GM18858 (cell line): Measurements from ENCODE around the gene REV3L.
A peak's percentile ranks its signal among the peaks of the same experiment; 100 is the strongest.

Source experiments
- ATAC-seq: cut with Tn5 transposase; IDR thresholded peaks from one replicate; pipeline ENCODE4 v1.9.1; 2021; ENCODE audit not compliant: unreplicated experiment

Gene REV3L

DNA sequence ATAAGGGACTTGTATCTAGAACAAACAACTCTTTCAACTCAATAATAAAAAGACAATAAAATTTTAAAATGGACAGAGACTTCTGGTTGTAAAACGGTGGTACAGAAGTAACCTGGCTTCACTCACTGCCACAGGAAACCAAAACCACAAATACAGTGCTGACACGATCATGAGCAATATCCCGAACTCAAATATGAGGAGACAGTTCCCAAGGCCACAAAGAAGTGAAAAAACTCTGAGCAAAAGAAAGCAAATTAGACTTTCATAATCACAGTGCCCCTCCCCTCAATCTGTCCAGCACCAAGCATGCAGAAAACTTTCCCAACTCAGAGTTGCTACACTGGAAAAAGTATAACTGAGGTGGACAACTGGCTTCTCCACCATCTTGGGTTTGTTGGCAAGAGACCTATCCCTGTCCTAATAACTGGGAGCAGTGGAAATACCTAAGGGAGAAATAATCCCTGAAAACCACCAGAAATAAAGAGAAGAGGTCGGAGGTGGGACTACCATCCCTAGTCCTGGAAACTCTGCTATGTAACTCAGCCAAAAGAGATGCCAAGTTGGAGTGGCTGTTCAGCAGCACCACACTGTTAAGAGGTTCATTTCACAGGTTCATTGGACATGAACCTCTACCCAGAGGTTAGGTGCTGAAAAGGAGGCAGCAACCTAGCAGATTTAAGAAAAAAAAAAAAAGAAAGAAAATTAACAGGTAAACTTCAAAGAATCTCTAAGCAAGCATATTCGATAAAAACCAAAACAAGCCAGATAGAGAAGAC is 55.5 kb downstream of the REV3L start:
- peak; percentile 74 for ATAC-seq

DNA sequence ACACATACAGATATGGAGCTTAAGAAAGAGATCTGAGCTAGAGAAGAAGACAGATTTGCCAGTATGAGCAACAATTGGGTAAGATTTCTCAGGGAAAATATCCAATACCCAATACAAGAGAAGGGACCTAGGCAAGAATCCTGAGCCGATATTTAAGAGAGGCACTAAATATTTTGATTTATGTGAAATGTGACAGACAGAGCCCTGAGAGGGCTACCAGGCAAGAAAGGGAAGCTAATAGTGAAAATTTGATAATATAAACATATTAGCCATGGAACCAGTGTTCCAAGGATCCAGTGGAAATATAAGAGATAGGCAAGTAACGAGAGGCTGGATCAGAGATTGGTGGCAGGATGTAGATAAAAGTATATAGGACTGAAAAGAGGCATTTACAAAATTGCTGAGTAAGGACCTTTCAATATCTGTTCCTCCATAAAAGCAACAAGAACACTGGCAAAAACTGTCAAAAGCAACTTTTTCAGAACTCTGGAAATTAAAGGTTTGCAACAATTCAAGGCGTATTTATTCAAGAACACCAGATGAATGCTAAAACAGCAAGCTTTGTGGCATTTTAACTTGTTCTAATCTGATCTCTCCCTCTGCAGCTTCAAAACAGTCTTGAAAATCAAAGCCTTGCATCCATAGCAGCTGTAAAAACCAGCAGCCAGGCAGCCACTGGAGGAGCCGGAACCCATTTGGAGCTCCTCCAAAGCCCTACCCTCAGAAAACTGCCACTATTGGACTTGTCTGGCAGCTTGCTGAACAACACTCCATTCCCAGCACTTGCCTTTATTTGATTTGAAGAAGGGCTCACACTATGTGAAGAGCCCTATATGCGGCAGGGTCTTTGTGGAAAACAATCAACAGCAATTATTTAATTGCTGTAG is 58.8 kb downstream of the REV3L start:
- no peak for ATAC-seq

DNA sequence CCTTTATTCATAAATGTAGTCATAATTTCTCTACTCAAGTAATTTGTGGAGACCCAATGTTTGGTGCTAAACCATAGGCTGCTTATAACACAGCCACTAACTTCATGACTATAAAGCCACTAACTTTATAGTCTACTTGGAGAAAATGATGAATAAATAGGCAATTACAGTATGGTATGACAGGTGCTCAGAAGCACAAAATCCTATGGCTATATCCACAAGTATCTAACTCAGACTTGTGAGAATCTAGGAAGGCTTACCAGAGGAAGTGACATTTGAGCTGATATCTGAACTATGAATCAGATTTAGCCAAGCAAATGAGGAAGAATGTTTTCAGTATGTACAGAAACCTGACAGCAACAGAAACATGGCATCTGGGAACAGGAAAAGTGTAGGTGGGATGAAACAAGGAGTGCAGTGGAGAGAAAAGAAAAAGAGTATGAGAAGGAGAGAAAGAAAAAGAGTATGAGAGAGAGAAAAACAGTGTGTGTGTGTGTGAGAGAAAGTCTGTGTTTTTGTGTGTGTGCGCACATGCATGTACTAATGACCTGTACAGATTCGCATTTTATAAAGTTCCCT is 59.9 kb downstream of the REV3L start:
- no peak for ATAC-seq

DNA sequence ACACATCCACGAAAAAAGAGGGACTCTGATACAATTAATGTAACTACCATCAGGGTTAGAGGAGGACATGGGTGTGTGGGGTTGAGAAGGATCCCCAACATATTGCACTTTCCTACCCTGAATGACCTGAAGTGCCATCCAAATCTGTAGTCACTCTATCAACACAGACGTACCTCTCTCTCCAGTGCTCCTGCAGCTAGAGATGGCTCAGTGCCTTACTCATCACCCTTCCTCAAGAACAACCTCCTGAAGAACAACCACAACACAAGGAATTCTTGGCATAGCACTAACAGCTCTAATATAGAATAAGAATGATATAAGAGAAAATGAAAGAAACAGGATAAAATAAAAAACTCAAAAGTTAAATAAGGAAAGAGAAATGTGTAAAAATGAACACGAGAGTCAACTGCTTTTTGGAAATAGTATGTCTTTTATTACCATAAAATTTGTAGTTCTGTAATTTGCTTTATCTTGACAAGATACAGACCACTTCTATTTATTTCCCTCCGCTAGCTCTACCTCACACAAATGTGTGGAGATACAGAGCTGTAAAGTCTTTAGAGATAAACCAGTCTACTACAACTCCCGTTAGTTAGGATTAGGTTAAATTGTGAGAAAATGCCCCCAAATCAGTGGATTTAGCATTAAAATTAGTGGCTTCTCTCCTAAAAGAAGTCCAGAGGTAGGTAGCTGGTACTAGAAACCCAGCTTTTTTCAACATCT is 63.9 kb downstream of the REV3L start:
- ATAC-seq, result no peak

DNA sequence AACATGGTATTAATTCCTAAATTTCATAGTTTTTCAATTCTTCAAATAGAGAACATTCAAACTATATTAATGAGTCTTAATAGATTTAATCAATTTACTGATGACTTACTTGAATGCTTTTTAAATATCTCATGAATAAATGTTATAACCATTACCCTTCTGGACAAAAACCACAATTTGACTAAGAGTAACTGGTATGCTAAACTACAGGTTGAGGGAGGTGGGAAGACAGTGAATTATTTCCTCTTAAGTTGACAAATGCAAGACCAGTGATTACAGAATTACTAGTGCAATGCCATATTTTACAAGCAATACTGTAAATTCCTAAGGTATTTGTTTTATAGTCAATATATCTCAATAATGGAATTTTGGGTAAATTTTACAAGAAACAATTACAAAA is 65.1 kb downstream of the REV3L start:
- no peak for ATAC-seq

DNA sequence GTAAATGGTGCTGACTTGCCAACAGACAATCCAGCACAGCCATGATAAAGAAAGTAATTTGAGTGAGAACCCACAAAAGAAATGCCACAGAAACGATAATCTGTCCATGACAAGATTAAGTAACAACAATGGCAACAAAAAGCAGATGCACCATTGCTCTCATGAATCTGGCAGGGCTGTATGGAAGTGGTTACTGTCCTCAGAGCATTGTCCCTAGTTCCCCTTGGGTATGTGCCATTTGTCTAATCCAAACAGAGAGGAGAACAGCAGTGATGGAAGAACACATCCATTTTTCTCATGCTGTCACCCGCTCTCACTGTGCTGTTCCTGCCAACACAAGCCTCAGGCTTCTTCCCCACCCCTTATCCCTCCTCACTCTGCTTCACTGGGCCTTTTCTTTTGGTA is 65.8 kb downstream of the REV3L start:
- no peak for ATAC-seq

DNA sequence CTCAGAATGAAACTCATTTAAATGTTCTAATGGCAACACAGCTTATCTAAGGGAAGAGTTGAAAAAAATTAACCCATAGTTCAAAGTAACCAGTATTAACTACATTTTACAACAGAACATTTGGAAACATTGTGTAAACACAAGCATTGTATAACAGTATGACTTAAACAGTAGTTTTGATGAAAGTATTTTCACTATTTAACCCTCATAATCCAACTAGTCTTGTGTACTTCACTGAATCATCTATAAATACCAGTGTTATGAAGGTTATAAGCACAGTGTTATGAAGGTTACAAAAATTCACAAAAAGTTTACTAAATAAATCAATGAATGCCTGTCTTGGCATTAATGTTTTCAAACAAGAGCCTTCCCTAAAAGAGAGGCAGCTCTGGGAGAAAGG is 66.5 kb downstream of the REV3L start:
- ATAC-seq, result no peak

DNA sequence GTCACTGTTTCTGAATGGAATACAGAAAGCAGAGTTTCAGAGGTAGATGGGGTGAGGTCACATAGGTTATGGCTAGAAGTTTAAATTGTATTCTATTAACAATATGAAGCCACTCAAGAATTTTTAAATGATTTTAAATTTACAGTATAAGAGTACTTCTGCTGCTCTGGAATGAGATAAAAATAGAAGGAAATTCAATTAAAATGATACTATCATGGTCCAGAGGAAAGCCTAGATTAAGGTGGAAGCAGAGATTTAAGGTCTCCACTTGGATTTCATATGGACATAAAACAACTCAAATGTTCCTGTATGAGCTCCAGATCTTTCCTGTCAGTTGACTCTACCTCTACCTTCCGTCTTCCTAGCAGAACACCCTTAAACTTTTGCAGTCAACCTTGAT is 68.6 kb downstream of the REV3L start:
- ATAC-seq, result no peak

DNA sequence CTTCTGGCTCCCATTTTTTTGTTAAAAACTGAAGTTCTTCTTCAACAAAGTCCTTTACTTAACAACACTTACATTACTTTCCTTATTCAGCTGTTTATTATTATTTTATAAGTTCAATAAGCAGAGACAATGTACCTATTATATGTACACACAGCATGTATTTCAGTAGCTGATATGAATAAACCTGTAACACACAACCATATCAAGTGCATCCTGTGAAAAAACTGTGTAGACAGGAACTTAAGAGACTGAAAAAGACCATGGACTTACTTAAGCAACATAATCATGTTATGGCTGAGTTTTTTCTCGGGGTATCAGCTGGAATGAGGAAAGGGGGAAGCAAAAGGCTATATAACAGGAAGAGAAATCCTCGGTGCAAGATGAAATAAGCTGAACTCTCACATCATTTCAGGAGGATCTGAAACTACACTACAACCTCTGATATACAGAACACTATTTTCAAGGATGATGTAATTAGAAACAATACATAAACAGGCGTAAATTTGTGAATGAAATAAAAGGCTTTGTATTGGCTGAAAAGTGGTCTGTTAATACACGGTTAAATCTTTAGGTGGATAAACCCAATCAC is 70.9 kb downstream of the REV3L start:
- peak; percentile 59 for ATAC-seq

DNA sequence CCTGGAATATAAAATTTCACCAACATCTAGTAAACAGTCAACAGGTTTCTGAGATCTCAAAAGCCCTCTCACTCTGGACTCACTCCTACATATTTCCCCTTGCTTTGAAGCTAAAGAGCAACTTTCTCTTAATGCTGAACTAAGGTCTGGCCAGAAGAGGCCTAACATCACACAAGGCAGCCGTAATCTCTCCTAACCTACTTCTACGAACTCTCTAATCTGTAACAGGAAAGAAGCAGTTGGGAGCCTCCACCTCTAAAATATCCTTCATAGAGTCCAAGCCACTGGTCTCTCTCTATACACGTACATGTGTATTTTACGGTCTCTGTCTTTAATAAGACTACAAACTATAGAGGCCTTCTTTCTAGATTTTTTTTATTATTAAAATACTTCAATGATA is 72.0 kb downstream of the REV3L start:
- no peak for ATAC-seq

DNA sequence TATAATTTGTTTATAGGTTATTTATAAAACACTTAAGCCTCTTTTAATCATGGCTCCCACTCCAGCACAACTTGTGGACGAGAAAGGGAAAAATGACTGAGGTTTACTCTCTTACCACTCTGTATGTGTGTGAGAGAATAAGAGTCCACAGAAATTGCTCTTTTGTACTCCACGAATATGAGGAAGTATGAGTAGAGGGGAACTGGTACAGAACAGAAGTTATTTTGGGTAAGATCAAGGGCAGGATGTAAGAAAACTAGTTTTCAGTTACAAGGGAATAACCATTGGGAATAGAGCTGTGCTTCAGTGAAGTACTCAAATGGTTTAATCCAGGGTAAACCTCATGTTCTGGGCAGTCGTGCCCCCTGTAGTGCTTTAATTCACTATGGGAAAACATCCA is 72.6 kb downstream of the REV3L start:
- no peak for ATAC-seq

DNA sequence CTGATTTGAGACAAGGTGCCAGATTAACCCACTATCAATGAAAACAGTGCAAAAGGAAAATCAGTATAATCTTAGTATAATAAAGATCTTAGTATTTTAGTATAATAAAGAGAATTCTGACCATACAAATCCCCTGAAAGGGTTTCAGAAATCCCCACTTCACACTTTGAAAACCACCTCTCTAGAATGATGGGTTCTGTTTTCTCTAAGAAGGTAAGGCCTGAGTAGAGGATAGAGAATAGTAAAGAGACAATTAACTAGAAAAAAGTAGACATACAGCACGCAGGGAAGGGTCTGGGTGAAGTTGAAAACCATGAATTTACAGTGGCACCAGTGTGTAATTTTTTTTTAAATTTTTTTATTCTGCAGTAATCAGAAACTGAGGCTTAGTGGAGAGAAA is 73.6 kb downstream of the REV3L start:
- no peak for ATAC-seq

DNA sequence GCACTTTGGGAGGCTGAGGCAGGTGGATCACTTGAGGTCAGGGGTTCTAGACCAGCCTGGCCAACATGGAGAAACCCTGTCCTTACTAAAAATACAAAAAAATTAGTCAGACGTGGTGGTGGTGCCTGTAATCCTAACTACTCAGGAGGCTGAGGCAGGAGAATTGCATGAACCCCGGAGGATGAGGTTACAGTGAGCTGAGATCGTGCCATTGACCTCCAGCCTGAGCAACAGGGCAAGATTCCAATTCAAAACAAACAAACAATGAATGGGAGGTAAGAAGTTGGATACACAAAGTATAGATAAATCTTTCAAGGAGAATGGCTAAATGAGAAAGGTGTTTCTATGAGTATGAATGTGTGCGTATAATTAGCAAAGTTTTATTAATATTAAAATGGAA is 75.3 kb downstream of the REV3L start:
- ATAC-seq, result no peak

DNA sequence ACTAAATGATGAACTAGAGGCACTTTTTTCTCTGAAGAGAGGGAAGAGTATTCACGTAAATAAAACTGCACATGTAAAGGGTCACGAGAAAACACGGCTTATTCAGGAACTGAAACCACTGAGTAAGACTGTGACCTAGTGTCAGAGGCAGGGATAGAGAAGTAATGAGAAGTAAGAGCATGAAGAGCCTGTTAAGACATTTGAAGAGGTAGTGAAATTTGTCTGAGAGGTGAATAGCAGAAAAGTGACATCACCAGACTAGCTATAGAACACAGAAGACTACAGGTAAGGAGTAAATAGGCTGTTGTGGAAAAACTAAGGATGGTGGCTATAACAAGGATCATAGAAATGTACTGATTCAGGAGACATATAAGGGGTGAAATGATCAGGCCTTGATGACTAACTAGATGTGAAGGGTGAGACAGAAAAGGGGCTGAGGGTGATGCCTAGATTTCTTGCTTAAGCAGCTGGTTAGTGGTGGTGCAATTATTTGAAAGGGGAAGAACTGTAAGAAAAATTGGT is 76.8 kb downstream of the REV3L start:
- peak; percentile 99 for ATAC-seq

DNA sequence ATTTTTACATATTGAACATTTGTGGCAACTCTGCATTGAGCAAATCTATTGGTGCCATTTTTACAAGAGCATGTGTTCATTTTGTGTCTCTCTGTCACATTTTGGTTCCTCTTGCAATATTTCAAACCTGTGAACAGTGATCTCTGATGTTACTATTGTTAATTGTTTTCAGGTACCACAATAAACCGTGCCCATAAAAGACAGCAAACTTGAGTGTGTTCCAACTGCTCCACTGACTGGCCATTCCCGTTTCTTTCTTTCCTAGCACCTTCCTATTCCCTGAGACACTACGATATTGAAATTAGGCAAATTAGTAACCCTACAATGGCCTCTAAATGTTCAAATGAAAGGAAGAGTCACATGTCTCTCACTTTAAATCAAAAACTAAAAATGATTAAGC is 79.6 kb downstream of the REV3L start:
- no peak for ATAC-seq

DNA sequence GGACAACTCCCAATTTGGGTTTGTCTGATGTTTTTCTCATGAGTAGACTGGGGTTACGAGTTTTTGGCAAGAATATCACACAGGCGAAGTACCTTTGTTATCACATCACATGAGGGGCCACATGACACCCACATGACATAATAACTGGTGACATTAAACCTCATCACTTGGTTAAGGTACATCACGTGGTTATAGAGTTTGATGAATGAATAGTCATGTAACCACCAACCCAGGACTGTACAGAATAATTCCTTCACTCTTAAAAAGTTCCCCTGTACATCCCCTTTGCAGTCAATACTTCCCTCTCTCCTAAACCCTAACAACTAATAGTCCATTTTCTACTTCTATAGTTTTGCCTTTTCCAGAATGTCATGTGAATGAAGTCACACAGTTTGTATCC is 83.4 kb downstream of the REV3L start:
- no peak for ATAC-seq

DNA sequence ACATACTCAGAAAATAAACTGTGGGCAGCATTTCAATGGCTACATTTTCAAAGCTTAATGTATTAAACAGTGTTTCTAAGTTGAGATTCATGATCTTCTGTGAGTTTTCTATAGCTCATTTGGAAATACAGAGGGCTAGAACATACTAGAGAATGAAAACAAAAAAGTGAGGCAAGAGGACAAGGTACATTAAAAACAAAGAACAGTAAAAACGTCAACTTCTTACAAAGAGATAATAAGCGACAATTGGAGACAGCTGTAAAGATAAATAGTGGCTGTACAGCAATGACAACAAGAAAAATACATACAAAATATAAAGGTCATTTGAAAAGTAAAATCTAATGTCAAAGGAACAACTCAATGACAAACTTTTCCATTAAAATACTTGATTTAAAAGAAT is 94.3 kb downstream of the REV3L start:
- ATAC-seq, result no peak

DNA sequence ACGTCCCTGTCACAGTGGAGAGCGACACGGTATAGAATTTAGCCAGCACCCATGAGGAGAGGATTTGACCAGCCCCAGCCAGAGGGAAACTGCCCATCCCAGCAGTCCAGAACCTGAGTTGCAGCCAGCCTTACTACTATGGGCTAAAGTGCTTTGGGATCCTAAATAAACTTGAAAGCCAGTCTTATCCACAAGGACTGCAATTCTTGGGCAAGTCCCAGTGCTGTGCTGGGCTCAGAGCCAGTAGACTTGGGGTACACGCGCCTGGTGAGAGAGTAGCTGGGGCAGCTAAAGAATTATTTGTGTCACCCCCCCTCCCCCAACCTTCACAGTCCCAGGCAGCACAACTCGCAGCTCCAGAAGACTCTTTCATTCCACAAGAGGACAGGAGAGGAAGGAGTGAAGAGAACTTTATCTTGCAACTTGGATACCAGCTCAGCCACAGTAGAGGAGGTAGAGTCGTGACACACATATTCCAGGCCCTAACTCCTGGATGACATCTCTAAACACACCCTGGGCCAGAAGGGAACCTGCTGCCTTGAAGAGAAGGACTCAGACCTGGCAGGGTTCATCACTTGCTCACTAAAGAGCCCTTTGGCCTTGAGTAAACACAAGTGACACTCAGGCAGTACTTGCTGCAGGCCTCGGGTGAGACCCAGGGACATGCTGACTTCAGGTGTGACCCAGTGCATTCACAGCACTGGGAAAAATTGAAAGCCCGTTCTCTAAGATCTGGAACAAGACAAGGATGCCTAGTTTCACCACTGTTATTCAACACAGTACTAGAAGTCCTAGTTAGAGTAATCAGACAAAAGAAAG is 100.3 kb downstream of the REV3L start:
- no peak for ATAC-seq

DNA sequence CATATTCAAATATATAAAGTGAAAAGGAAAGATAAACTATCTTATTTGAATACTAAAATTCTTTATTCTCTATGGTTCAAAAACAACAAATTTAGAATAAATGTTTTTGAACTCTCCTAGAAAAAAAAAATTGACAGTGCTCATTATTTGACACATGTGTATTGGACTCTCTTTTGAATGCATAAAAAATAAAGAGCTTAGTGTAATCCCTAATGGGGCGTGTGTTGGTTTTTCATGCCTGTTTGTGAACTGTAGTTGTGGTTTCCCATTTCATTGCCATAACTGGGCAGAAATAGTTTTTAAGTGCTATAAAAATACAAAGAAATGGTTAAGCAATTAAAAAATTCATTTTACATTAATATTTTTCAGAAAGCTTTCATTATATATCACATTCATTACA is 101.3 kb downstream of the REV3L start:
- ATAC-seq, result no peak

DNA sequence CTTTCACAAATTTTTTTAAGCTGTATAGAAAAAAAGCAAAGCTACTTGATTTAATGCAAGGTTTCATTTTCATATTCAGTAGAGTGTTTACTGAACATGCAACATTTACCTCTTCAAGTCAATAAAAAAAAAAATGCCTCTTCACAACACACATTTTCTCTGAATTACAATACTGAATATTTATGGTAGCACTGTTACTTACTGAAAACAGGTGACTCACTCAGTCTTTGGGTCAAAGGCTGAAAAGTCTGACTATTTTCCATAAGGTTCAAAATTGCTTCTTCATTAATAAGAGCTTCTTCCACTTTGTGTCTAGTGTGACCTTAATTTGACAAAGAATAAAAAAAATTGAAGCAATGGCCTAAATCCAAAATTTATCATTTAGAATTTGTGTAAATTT is 101.9 kb downstream of the REV3L start:
- ATAC-seq, result no peak
